Measurements from ENCODE around the gene CDH22. TPM values are rescaled to one million over a fixed set of nuclear protein-coding genes. Genes with fewer than 3 reads are reported as not detected.

The CDH22 gene
- total RNA-seq, 1 donor from 2014 or later = 0.09 TPM

- intact Hi-C loops (cut with micrococcal nuclease) = no loop called here
- Mint-ChIP-seq H3K36me3 (ENCODE audit: low read depth) (no peaks in the 10 kb centered on the region), H3K9me3 (no peaks in the 10 kb centered on the region), H3K27me3 (peaks cover 5% of the 10 kb centered on the region), H3K4me1 (no peaks in the 10 kb centered on the region), H3K27ac (no peak overlapping the region), H3K4me3 (no peak overlapping the region)
- POLR2A ChIA-PET = no interaction called here
- DNase-seq = no peak
- TF ChIP-seq, protein P1, sequence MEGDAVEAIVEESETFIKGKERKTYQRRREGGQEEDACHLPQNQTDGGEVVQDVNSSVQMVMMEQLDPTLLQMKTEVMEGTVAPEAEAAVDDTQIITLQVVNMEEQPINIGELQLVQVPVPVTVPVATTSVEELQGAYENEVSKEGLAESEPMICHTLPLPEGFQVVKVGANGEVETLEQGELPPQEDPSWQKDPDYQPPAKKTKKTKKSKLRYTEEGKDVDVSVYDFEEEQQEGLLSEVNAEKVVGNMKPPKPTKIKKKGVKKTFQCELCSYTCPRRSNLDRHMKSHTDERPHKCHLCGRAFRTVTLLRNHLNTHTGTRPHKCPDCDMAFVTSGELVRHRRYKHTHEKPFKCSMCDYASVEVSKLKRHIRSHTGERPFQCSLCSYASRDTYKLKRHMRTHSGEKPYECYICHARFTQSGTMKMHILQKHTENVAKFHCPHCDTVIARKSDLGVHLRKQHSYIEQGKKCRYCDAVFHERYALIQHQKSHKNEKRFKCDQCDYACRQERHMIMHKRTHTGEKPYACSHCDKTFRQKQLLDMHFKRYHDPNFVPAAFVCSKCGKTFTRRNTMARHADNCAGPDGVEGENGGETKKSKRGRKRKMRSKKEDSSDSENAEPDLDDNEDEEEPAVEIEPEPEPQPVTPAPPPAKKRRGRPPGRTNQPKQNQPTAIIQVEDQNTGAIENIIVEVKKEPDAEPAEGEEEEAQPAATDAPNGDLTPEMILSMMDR (IDR thresholded peaks at IDR 0.05) = no peak
- ATAC-seq (ENCODE audit: low read depth) = no peak
- CTCF ChIA-PET = no interaction called here
These were observed 88.4 kb downstream of the CDH22 start for GRCh38 chr20:46219920-46220319.

GRCh38 chr20:46219190-46219589 is 89.1 kb downstream of the CDH22 start:
- Mint-ChIP-seq H3K36me3 (ENCODE audit: low read depth) (no peaks in the 10 kb centered on the region), H3K4me3 (no peak overlapping the region), H3K27me3 (peaks cover 9% of the 10 kb centered on the region), H3K9me3 (no peaks in the 10 kb centered on the region), H3K4me1 (no peaks in the 10 kb centered on the region), H3K27ac (no peak overlapping the region)
- CTCF ChIA-PET = no interaction called here
- TF ChIP-seq, protein P1 (IDR thresholded peaks at IDR 0.05) = no peak
- ATAC-seq (ENCODE audit: low read depth) (no peak), DNase-seq (no peak)
- POLR2A ChIA-PET = no interaction called here
- intact Hi-C loops (cut with micrococcal nuclease) = no loop called here

GRCh38 chr20:46218656-46219055 is 89.6 kb downstream of the CDH22 start:
- H3K9me3 Mint-ChIP-seq = no peaks in the 10 kb centered on the region
- DNase-seq = no peak
- TF ChIP-seq, protein P1 (IDR thresholded peaks at IDR 0.05) = no peak
- no peaks in the 10 kb centered on the region for H3K4me1 Mint-ChIP-seq
- POLR2A ChIA-PET = no interaction called here
- no peak for ATAC-seq (ENCODE audit: low read depth)
- H3K4me3 Mint-ChIP-seq = no peak overlapping the region
- H3K27ac Mint-ChIP-seq = no peak overlapping the region
- CTCF ChIA-PET = no interaction called here
- intact Hi-C loops (cut with micrococcal nuclease) = no loop called here
- peaks cover 14% of the 10 kb centered on the region for H3K27me3 Mint-ChIP-seq
- H3K36me3 Mint-ChIP-seq (ENCODE audit: low read depth) = no peaks in the 10 kb centered on the region

GRCh38 chr20:46217583-46217982 is 90.7 kb downstream of the CDH22 start:
- no peak overlapping the region for H3K27ac Mint-ChIP-seq
- no peaks in the 10 kb centered on the region for H3K36me3 Mint-ChIP-seq (ENCODE audit: low read depth)
- ATAC-seq (ENCODE audit: low read depth) (no peak), DNase-seq (no peak)
- intact Hi-C loops (cut with micrococcal nuclease) = no loop called here
- H3K9me3 Mint-ChIP-seq = no peaks in the 10 kb centered on the region
- H3K4me3 Mint-ChIP-seq = no peak overlapping the region
- H3K4me1 Mint-ChIP-seq = no peaks in the 10 kb centered on the region
- POLR2A ChIA-PET = no interaction called here
- H3K27me3 Mint-ChIP-seq = peaks cover 11% of the 10 kb centered on the region
- CTCF ChIA-PET = no interaction called here
- TF ChIP-seq, protein P1 (IDR thresholded peaks at IDR 0.05) = no peak

- CTCF ChIA-PET = no interaction called here
- intact Hi-C loops (cut with micrococcal nuclease) = no loop called here
- H3K4me3 Mint-ChIP-seq = no peak overlapping the region
These were observed 91.4 kb downstream of the CDH22 start for GRCh38 chr20:46216770-46217464.

More at GRCh38 chr20:46216770-46217464, 91.4 kb downstream of the CDH22 start:
- DNase-seq (no peak), ATAC-seq (ENCODE audit: low read depth) (no peak)
- Mint-ChIP-seq H3K27me3 (peaks cover 18% of the 10 kb centered on the region), H3K27ac (no peak overlapping the region), H3K9me3 (no peaks in the 10 kb centered on the region), H3K36me3 (ENCODE audit: low read depth) (no peaks in the 10 kb centered on the region), H3K4me1 (no peaks in the 10 kb centered on the region)
- POLR2A ChIA-PET = no interaction called here
- TF ChIP-seq, protein P1 (IDR thresholded peaks at IDR 0.05) = no peak
